ENCODE data around the gene SPIRE2.
A peak's percentile ranks its signal among the peaks of the same experiment; 100 is the strongest.

Gene SPIRE2

DNA sequence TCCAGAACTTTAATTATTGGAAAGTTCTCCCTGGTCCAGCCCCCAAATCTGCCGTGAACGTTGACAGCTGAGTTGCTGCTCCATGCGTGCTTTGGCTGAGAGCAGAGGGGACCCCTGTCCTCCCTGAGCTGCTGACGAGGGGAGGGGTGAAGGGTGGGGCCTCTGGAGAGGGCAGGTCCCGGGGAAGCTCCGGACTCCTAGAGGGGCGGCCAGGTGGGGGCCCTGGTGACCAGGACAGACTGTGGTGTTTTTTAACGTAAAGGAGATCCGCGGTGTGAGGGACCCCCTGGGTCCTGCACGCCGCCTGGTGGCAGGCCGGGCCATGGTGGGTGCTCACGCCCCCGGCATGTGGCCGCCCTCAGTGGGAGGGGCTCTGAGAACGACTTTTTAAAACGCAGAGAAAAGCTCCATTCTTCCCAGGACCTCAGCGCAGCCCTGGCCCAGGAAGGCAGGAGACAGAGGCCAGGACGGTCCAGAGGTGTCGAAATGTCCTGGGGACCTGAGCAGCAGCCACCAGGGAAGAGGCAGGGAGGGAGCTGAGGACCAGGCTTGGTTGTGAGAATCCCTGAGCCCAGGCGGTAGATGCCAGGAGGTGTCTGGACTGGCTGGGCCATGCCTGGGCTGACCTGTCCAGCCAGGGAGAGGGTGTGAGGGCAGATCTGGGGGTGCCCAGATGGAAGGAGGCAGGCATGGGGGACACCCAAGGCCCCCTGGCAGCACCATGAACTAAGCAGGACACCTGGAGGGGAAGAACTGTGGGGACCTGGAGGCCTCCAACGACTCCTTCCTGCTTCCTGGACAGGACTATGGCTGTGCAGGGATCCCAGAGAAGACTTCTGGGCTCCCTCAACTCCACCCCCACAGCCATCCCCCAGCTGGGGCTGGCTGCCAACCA is 90.4 kb downstream of the SPIRE2 start, which contains the start of gene MC1R:
Gene MC1R (plus strand): TSS at position 410 of the 895 bp plus-strand sequence. CDS start 397 bp downstream, at position 807.
- DNase-seq, result peak; percentile 10

DNA sequence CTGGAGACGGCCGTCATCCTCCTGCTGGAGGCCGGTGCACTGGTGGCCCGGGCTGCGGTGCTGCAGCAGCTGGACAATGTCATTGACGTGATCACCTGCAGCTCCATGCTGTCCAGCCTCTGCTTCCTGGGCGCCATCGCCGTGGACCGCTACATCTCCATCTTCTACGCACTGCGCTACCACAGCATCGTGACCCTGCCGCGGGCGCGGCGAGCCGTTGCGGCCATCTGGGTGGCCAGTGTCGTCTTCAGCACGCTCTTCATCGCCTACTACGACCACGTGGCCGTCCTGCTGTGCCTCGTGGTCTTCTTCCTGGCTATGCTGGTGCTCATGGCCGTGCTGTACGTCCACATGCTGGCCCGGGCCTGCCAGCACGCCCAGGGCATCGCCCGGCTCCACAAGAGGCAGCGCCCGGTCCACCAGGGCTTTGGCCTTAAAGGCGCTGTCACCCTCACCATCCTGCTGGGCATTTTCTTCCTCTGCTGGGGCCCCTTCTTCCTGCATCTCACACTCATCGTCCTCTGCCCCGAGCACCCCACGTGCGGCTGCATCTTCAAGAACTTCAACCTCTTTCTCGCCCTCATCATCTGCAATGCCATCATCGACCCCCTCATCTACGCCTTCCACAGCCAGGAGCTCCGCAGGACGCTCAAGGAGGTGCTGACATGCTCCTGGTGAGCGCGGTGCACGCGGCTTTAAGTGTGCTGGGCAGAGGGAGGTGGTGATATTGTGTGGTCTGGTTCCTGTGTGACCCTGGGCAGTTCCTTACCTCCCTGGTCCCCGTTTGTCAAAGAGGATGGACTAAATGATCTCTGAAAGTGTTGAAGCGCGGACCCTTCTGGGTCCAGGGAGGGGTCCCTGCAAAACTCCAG is 91.5 kb downstream of the SPIRE2 start:
- DNase-seq, result no peak

DNA sequence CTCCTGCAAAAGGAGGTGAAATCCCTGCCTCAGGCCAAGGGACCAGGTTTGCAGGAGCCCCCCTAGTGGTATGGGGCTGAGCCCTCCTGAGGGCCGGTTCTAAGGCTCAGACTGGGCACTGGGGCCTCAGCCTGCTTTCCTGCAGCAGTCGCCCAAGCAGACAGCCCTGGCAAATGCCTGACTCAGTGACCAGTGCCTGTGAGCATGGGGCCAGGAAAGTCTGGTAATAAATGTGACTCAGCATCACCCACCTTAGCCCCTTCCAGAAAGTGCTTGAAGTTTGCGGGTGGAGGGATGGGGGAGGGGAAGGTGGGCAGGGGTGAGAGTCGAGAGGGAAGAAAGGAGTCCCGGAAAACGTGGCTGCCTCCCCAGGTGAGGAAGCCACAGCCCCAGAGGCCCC is 92.4 kb downstream of the SPIRE2 start:
- no peak for DNase-seq
